Kidney (tissue), 22 donors: ENCODE results near the gene EXOC3L1. TPM values are rescaled to one million over a fixed set of nuclear protein-coding genes. Genes with fewer than 3 reads are reported as not detected.

Source experiments
- DNase-seq, 5 donors: peaks; one replicate each; pipeline ENCODE4 v3.0.0-alpha.2; 2013 to 2020
- FAIRE-seq: peaks from 2 replicates; lab custom pipeline; 2012; peaks lifted over from hg19 to GRCh38; lab: Jason Lieb, UNC
- H3K27ac ChIP-seq, 2 donors: one replicate each; pipeline ENCODE4 v1.7.0; 2013; ENCODE audit warnings: low read depth in 2 of 2, low read length in 2 of 2, inconsistent platforms in 1 of 2
- H3K27me3 ChIP-seq: one replicate; pipeline ENCODE4 v1.7.1; 2013; ENCODE audit warnings: low read length, inconsistent platforms; ENCODE audit not compliant: control insufficient read depth, insufficient read depth
- H3K36me3 ChIP-seq, 3 donors: one replicate each; pipeline versions ENCODE4 v1.7.0 to v1.7.1; 2013; ENCODE audit warnings: low read length in 3 of 3, control low read depth in 1 of 3, inconsistent platforms in 1 of 3; ENCODE audit not compliant: insufficient read depth in 3 of 3, control insufficient read depth in 2 of 3
- H3K4me1 ChIP-seq, 3 donors: one replicate each; pipeline versions ENCODE4 v1.7.0 to v1.7.1; 2013; ENCODE audit warnings: low read length in 3 of 3, inconsistent platforms in 1 of 3, low read depth in 1 of 3; ENCODE audit not compliant: control insufficient read depth in 2 of 3, insufficient read depth in 2 of 3
- H3K4me3 ChIP-seq, 3 donors: one replicate each; pipeline versions ENCODE4 v1.7.0 to v1.8.1; 2013; ENCODE audit warnings: low read length in 3 of 3, control low read depth in 1 of 3, inconsistent platforms in 1 of 3
- H3K9ac ChIP-seq, 3 donors: one replicate each; pipeline versions ENCODE4 v1.7.0 to v1.7.1; 2013; ENCODE audit warnings: low read length in 3 of 3, control low read depth in 1 of 3, inconsistent platforms in 1 of 3
- H3K9me3 ChIP-seq, 3 donors: one replicate each; pipeline versions ENCODE4 v1.7.0 to v1.7.1; 2013; ENCODE audit warnings: low read length in 3 of 3, control low read depth in 1 of 3, inconsistent platforms in 1 of 3; ENCODE audit not compliant: control insufficient read depth in 2 of 3, insufficient read depth in 1 of 3
- CTCF ChIP-seq: IDR thresholded peaks from 3 replicates; pipeline ENCODE4 v1.5.1; 2012; ENCODE audit warnings: mild to moderate bottlenecking, moderate library complexity, borderline replicate concordance; ENCODE audit not compliant: insufficient read depth; ENCODE audit errors: extremely low read depth
- intact Hi-C: fragments of 100-400 bp; cut with DNase I; formaldehyde crosslinking; loops from one replicate; pipeline ENCODE4 v1.11.1; 2022
- long read RNA-seq, 10 donors: library from polyadenylated mRNA in 1 of 10; unstranded in 1 of 10; transcript quantifications; one replicate each; pipeline ENCODE4 v2.0.0 and lab custom pipeline, GENCODE V29; 2021 to 2026
- polyA plus RNA-seq: library from polyadenylated mRNA; stranded (reverse); fragments of 350-450 nt; fragmentation: Illumina TruSeq; extraction: RNeasy Lipid Tissue Mini Kit (QIAGEN cat#74804); gene quantifications from one replicate; pipeline ENCODE4 v1.2.3, GENCODE V29; 2014; ENCODE audit warnings: low read depth, low replicate concordance; ENCODE audit not compliant: insufficient read depth
- total RNA-seq: library from RNA; stranded (reverse); fragmentation: NEBNext Ultra II Directional; extraction: Animal tissue kit (Norgen Biotek cat#: 25700); gene quantifications from one replicate; pipeline ENCODE4 v1.2.1, GENCODE V29; 2021
- donor health status: control.
- donor health status: control.
- donor health status: control.
- donor health status: control.
- donor health status: control.
- donor health status: DM: yes; HTN: yes; CAD: no.
- donor health status: Normal renal cell carcinoma (clear cell type).

Gene EXOC3L1
- total RNA-seq (7.2 TPM), polyA plus RNA-seq (9.9 TPM)
- long read RNA-seq, donor 1, partial matches to known transcripts: 0 of 1 reads
- long read RNA-seq, donor 1, other reads (novel, unspliced or antisense): 0 of 1 reads
- long read RNA-seq, donor 2: 0 reads
- long read RNA-seq, donor 3, partial matches to known transcripts: 0 of 1 reads
- long read RNA-seq, donor 3, other reads (novel, unspliced or antisense): 0 of 1 reads
- long read RNA-seq, donor 4: 0 reads
- long read RNA-seq, donor 5: 0 reads
- long read RNA-seq, donor 6: 0 reads
- long read RNA-seq, donor 7, partial matches to known transcripts: 9 of 28 reads
- long read RNA-seq, donor 7, other reads (novel, unspliced or antisense): 15 of 28 reads
- long read RNA-seq, donor 8: 0 reads
- long read RNA-seq, donor 9, partial matches to known transcripts: 0 of 1 reads
- long read RNA-seq, donor 9, other reads (novel, unspliced or antisense): 0 of 1 reads
- long read RNA-seq, donor 10, partial matches to known transcripts: 0 of 1 reads
- long read RNA-seq, donor 10, other reads (novel, unspliced or antisense): 0 of 1 reads

- peak within 1 kb of the TSS in 1 of 3 donors; percentile 44 for H3K4me3 ChIP-seq
These were observed at the start of gene EXOC3L1 for GRCh38 chr16:67190041-67190440. Gene EXOC3L1, minus strand, starts transcription at chr16:67190136. Its CDS starts 460 bp downstream, at chr16:67189676.

GRCh38 chr16:67238806-67239470, 49.0 kb upstream of the EXOC3L1 start:
- no peak overlapping the region for H3K4me3 ChIP-seq
- intact Hi-C loops: no loop called here
- no peak overlapping the region for H3K9ac ChIP-seq
- FAIRE-seq: no peak
- no peaks in the 10 kb centered on the region for H3K27me3 ChIP-seq
- no peak overlapping the region for H3K27ac ChIP-seq
- H3K4me1 ChIP-seq: peaks cover 0 to 19% (median 6%) of the 10 kb centered on the region in 3 donors
- DNase-seq: peak in 2 of 5 donors; percentile 27 to 40
- H3K36me3 ChIP-seq: peaks cover 0 to 33% (median 17%) of the 10 kb centered on the region in 3 donors
- no peak for TF ChIP-seq CTCF
- no peaks in the 10 kb centered on the region for H3K9me3 ChIP-seq

More at GRCh38 chr16:67190041-67190440, at the start of gene EXOC3L1:
- peak within 1 kb of the TSS in 1 of 3 donors; percentile 34 for H3K9ac ChIP-seq
- peak in 1 of 5 donors; percentile 41 for DNase-seq
- H3K36me3 ChIP-seq: peaks cover 2 to 17% (median 8%) of the 10 kb centered on the region in 3 donors
- peak within 1 kb of the TSS in 1 of 2 donors; percentile 44 for H3K27ac ChIP-seq
- intact Hi-C loops: no loop called here
- TF ChIP-seq CTCF: no peak
- no peak for FAIRE-seq
- H3K4me1 ChIP-seq: peaks cover 0 to 28% (median 18%) of the 10 kb centered on the region in 3 donors
- no peaks in the 10 kb centered on the region for H3K9me3 ChIP-seq
- no peaks in the 10 kb centered on the region for H3K27me3 ChIP-seq

- TF ChIP-seq CTCF: no peak
- H3K36me3 ChIP-seq: peaks cover 0 to 33% (median 19%) of the 10 kb centered on the region in 3 donors
- peaks cover 0 to 16% (median 0%) of the 10 kb centered on the region in 3 donors for H3K4me1 ChIP-seq
- FAIRE-seq: no peak
- no peaks in the 10 kb centered on the region for H3K9me3 ChIP-seq
- intact Hi-C loops: no loop called here
- no peaks in the 10 kb centered on the region for H3K27me3 ChIP-seq
- H3K27ac ChIP-seq: no peak overlapping the region
- H3K9ac ChIP-seq: no peak overlapping the region
- no peak overlapping the region for H3K4me3 ChIP-seq
- DNase-seq: peak in 1 of 5 donors; percentile 67
These were observed 48.3 kb upstream of the EXOC3L1 start for GRCh38 chr16:67238278-67238575.
